Measurements from ENCODE around the gene ITGBL1.
A peak's percentile ranks its signal among the peaks of the same experiment; 100 is the strongest.
"Not testable (repeated sequence)": the region's sequence is repeated elsewhere in the genome, so short reads cannot be mapped to it uniquely, and the experiment has no call there.

The ITGBL1 gene

DNA sequence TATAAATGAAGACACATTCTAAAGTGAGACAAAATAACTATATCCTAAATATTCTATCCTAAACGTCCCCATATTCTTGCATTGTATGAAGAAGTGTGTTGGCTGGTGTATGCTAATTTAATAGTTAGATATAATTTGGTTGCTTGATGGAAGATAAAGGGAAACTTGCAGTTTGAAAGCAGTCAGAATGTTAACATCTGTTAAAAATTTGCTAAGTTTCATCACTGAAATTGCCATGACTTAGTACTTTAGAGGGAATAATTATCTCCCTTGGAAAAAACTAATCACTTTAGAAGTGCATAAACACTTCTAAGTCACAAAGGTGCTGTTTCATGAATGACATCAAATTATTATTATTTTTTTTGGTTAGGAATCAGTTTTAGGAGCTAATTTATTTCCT, 61.6 kb downstream of the ITGBL1 start:
- DNase-seq = no peak

DNA sequence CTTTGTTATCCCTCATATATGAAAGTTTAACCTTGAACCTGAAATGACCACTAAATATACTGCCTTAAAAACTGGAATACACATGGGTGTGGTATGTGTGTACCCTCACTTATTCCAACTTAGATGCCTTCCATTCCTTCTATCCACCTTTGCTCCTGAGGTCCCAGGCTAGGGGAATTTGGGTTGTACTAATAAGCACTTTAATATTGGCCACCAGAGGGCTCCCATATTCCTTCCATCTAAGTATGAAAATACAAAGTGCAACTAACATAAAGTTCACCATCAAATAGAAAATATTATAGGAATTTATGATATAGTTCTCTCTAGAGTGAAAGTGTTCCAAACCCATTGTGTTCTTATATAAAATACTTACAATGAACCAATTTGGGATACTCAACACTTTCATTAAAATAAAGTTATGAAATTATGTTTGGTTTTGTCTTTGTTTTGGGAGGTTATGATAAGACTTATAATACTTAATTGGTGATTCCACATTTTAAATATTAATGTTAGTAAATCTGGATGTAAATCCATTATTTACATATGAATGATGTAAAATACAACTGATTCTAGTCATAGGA, 62.3 kb downstream of the ITGBL1 start:
- peak; percentile 19 for DNase-seq

DNA sequence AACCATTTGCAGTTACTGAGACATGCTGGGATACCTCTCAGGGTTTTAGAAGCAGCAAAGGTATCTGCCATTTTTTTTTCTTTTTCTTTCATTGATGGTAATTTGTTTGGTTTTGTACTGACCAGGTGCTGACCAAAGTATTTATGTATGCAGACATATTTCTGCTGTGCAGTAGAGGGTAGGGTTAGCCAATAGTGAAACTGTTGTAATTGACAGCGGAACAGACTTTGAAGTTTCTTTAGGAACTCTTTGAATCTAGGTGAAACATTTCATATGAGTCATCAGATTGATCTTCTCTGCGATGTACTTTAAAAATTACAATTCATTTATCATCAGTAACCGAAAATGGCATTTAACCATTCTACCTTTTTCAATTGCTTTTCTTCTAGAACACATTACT, 63.0 kb downstream of the ITGBL1 start:
- DNase-seq = no peak

DNA sequence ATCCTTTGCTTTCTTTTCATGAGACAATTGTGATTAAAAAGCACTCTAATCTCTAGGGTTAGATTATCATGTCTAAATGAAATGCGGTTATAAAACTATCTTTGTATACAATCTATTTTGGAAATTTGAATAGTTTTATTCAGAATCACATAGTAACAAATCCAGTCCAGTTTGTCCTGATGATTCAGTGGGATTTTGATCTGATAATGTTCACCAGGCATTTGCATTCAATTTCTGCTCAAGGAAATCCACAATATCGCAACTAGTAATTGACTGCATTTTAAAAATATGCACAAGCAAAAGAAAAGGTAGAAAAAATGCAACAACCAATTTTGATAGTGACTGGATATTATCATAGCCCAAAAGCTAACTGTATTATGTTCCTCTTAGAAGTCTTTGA, 63.8 kb downstream of the ITGBL1 start:
- no peak for DNase-seq

DNA sequence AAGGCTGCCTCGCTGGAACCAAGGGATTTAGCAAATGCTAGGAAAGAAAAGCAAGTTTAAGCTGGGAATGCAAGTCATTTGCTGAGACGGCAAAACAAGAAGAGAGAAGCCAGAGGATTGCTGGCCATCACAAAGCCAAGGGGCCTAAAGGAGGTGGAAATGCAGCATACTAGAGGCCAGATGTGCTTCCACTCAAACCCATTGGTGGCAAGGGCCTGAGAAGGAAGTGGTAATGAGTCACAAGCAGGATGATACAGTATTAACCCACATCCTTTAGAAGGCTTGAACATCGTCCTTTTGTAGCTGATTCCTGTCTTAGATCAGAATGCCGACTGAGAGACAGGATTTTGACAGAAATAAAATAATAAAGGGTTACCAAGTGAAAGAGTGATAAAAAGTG, 68.2 kb downstream of the ITGBL1 start:
- DNase-seq = no peak

DNA sequence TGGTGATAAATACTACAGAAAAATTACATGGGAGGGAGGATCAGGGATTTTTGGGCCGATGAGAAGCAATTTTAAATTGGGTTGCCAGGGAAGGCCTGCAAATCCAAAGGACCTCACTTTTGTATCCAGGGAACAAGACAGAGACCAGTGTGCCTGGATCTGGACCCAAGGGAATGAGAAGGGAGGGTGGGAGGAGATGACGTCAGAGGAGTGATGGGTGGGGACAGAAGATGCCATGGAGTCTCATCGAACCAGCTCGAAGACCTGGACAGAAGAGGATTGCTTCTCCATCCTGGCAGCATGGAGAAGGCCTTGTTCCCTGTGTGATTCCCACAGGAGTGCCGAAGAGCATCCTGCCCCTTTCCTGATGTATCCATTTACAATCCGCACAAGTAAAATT, 68.9 kb downstream of the ITGBL1 start:
- no peak for DNase-seq

DNA sequence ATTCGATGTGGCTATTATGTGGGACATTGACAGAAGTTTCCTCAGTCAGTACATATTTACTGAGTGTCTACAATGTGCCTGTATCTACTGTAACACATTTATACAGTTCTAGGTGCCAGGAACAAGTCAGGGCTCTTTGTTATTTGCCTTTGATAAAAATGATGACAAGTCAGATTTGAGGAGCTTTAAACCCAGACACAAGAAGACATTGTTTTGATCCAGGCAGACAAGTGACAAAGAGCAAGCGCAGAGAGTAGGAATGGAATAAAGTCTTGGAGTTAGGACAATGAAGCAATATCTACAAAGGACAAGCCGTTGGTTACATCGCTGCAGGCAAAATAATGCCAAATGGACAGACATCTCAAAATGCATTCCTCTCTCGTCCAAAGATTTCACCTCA, 70.1 kb downstream of the ITGBL1 start:
- no peak for DNase-seq

DNA sequence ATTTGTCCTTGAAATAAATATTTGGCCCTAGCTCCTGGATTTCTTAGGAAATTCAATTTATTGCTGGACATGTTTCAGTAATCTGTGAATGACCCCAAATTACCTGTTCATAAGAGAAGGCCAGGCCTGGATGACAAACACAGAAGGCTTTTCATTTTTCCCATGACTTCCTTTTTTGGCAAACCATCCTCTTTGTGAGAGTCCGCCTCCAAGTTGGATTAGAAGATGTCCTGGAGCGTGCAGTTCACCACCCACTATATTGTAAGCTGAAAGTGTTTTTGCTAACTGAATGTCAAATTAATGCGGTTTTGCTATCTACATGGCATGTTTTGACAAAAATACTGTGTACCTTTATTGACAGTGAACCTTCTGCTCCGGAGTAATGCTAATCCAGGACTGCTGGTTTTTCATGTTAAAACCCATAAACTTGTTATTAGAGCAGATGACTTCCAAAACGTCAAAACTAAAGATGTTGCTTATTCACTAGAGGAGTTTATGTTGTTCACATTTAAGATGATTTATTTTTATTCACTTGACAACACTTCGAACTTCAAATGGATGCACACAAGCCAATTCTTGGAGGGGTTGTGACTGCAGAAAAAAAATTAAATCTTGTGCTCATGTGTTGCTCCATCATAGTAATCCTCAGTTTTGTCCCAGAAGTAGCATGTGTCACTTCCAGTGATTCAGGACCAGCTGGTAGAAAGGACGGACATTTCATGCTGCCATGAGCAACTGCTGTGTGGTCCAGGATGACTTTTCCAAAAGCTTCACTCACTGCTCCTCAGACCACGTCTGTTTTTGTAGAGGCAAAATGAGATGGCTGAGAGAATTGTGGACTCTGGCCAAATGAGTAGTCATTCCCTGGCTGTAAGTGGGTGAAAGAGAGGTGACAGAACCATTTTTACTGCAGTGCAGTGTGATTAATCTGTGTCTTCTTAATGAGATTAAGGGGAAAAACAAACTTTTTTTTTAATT, 71.0 kb downstream of the ITGBL1 start:
- no peak for DNase-seq

DNA sequence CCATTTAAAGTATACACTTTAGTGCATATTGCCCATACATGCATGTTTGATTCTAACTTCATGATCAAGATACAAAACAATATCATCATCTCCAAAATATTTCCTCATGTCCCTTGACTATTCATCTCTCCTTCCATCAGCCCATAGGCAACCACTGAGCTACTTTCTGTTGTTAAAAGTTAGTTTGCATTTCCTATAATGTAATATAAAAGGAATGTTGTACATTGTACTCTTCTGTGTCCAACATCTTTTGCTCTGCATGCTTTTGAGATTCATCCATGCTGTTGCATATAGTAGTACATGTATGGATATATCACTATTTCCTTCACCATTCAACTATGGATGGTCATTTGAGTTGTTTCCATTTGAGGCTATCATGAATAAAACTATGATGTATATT, 74.7 kb downstream of the ITGBL1 start:
- no peak for DNase-seq

DNA sequence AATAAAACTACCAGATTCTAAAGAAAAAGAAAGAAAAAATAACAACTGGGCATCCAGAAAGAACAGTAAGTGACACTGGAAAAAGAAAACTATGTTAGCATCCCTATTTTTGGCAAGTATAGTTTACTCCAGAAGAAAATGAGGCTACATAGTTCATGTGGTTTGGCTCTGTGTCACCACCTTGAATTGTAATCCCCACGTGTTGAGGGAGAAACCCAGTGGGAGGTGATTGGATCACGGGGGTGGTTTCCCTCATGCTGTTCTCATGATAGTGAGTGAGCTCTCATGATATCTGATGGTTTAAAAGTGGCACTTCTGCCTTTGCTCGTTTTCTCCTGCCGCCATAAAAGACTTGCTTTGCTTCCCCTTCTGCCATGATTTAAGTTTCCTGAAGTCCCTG, 76.9 kb downstream of the ITGBL1 start:
- DNase-seq = no peak

DNA sequence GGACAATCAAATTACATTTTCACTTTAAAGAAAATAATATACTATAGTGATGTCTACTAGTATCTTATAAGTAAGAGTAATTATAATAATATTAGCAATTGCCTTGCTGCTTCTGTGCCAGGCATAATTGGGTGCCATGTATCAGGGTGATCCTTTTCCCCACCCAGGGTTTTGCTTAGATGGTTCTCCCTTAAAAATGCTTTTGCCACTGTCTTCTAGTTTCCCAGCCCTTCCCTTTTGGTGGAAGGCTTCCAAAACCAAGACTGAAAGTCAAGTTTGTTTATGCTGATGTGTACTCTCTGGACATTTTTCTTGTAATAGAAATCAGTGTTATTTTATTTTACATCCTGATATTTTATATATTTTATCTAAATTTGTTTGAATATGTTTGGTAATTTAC, 77.8 kb downstream of the ITGBL1 start:
- DNase-seq = no peak

DNA sequence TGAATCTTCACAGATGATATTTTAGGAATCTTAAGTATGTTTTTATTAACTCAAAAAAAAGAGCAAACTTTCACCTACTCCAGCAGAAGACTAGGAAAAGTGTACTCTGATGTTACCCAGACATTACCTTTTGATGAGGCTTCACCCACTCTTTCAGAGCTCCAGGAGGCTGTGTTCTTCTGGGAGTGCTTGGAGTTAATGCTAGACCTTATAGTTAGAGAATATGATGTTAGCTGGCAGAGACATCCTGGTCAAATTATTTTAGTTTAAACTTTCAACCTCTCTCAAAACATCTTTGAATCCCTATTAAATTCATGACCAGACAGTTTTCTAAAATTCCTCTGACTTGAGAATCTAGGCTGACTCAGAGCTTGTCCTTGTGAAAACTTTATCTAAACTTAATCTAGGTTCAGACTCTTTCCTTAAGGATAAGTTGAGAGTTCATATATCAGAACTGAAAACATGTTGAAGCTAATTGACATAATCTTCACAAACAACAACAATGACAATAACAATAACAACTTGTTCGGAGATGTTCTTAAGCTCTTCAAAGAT, 82.8 kb downstream of the ITGBL1 start:
- no peak for DNase-seq

DNA sequence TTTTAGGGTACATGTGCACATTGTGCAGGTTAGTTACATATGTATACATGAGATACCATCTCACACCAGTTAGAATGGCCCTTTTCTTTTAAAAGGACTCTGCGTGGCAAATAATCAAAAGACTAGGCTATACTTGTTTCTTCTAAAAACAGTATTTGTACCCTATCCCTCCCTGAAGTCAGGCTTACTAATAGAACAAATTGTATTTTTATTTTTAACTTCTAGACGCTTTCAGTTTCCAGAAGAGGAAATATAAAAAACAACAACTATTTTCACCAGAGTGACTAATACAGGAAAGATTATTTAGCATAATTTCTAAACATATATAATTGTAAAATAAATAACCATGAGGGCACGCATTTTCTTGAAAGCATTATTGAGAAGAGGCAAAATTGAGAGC, 83.6 kb downstream of the ITGBL1 start:
- DNase-seq = no peak

DNA sequence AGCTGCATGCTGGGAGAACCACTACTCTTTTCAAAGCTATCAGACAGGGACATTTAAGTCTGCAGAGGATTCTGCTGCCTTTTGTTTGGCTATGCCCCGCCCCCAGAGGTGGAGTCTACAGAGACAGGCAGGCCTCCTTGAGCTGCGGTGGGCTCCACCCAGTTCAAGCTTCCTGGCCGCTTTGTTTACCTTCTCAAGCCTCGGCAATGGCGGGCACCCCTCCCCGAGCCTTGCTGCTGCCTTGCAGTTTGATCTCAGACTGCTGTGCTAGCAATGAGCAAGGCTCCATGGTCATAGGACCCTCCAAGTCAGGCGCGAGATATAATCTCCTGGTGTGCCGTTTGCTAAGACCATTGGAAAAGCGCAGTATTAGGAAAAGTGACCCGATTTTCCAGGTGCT, 92.1 kb downstream of the ITGBL1 start:
- not testable (repeated sequence) for DNase-seq

DNA sequence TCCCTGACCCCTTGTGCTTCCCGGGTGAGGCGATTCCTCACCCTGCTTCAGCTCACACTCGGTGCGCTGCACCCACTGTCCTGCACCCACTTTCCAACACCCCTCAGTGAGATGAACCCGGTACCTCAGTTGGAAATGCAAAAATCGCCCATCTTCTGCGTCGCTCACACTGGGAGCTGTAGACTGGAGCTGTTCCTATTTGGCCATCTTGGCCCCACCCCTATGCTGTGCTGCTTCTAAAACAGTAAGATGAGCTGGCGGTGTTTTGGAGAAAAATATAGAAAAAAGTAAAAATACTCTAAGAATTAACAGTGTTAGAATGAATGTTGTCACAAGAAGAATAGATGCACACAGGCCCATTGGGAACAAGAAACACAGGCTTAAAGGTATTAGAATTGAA, 92.5 kb downstream of the ITGBL1 start:
- no peak for DNase-seq

DNA sequence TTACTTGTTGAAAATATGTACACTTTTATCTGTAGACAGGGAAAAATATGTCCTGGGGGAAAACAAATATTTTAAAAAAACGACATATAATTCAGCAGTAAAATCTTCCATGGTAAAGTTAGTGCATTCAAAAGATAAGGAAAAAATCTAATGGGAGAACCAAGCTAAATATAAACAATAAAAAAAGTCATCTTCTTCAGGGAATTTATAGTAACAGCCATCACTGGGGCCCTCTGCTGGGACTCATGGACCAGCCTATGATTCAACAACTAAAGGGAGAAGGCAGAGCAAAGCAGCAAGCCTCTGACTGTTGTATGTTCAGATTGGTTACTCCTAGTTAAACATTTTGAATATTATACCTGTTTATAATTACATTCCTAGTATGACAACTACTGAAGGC, 93.0 kb downstream of the ITGBL1 start:
- no peak for DNase-seq

DNA sequence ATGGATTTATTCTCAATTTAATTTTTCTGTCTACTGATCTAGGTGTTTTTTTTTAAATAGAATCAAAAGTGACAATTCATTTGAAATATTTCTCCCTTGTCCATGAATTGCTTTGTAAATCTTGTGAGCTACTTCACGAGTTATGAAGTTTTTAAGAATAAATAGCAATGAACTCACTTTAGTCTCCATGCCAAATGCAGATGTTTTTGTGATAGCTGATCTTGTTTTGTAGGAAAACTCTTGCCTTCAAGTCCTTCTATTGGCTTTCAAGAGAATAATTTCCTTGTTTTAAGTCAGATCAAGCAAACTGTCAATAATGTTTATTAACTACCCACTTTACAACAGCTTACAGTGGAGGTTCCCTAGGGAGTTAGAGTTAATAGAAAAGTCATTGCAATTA, 99.8 kb downstream of the ITGBL1 start:
- DNase-seq = no peak

DNA sequence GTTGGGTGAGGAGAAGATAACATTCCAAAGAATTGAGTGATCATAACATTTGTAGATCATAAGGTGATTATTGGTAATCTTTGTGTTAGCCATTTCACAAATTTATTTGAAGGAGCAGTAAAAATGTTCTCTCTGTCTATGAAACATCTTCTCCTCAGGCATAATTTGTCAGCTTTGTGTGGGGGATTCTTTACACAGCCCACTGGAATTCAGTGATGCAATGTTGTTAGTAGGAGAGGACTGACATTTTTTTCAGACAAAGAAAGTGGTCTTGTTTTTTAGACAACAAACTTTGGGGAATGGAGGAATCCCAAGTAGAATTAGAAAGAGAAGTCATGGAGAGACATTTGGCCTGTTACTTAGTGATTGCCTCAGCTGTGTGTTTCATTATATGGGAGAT, 100.3 kb downstream of the ITGBL1 start:
- no peak for DNase-seq

DNA sequence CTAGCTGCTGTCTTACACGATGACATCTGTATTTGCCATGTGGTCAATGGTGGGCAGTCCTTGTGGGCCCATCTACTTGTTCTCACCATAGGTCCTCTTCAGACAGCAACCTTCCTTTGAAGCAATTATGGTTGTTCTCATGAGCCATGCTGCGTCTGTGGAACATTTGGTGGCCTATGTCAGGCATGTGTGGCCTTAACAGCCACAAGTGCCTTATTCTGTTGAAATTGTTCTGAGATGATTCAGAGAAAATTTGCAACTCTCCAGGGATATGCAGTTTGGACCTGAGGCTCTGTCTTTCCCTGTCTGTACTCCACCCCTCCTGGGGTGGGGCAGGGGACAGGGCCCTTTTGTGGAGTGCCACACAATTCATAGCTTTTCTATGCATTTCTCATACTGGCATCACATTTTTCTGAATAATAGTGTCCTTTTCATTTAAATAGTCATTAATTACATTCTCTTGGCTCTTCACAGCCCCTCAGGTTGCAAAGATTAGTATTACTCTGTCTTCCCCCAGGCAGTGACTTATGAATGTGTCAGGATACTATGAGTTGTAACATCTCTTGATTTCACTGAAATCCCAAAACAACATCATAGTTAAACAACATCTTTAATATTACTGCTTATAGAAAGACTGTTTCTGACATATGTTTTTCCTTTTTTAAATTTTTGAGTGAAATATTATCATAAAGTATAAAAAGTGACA, 102.1 kb downstream of the ITGBL1 start:
- no peak for DNase-seq

DNA sequence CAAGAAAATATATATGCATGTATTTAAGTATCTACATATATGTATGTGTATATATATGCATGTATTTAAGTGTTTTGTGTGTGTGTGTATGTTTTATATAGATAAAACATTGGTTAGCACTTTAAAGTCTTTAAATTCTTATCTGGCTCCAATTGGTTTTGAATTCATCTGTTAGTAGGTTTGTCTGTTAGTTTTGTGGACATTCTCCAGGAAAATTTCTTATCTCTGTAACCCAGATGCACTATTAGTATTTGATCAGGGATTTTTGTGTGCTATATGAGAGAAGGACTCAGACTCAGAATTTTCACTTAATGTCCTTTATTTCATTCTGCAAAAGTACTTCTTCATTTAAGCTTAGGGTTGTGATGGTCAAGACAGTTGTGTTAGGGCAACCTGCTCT, 103.1 kb downstream of the ITGBL1 start:
- DNase-seq = no peak

DNA sequence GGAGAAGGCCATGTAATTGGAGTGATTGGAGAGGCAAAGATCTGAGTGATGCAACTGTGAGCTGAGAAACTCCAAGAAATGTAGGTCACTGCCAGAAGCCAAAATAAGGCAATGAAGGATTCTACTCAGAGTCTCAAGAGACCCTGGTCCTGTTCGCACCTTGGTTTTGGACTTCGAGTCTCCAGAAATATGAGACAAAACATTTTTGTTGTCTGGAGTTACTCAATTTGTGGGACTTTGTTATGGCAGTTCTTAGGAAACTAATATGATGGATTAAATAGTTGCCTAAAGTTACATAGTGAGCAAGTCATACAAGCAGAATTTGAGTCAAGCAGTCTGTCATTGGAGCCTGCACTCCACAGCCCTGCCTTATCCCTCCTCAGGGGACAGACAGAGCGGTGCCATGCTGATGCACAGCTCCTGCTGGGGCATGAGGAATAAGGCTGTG, 104.2 kb downstream of the ITGBL1 start:
- no peak for DNase-seq

DNA sequence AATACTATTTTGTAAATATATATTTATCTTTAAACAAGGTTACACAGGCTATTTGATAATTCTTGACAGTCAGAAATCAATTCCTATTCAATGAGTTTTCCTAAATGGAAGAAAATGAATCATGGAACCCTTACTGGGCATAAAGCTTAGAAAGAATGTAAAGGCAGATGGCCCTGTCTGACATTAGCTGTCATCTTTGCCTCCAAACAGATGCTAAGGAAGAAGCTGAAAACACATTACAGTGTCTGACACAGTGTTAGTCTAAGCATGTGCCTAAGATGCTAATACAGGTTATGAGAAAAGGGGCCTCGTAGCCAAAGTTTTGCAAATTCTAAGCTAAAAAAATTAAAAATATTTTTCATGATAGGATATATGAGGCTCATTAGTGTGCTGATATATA, 112.8 kb downstream of the ITGBL1 start:
- DNase-seq = no peak

DNA sequence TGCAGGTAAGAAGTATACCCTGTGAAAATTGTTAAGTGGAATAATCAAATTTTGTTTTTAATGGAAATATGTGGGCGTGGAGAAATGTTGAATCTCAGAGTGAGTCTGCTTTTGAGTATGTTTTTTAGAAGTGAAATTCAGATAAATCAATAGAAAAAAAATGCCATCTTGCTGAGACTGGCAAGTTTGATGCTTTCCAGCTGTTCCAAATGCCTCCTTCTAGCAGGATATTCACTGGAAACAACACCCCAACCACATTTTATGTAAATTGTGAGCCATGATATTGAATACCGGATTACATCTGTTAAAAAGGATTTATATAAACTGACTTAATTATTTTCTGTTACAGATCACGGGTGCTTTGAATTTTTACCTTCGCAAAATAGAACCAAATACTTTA, 115.4 kb downstream of the ITGBL1 start:
- no peak for DNase-seq

DNA sequence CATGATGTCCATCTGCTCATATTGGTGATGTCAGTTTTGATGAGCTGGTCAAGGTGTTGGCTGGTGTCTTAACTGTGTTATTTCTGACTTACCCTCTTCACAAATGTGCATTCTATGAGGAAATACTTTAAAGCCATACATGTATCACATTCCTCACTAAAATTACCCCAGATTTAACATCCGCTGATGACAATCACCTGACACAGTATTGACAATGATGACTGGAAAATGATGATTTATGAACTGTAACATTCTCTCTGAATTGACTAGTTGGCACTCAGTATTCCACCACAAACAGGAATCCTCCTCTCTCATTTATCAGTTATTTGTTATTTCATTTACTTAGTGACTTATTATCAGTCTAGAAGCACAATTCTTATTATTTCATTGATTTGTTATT, 117.3 kb downstream of the ITGBL1 start:
- DNase-seq = no peak
